ENCODE data around the gene ALDH7A1.

DNA sequence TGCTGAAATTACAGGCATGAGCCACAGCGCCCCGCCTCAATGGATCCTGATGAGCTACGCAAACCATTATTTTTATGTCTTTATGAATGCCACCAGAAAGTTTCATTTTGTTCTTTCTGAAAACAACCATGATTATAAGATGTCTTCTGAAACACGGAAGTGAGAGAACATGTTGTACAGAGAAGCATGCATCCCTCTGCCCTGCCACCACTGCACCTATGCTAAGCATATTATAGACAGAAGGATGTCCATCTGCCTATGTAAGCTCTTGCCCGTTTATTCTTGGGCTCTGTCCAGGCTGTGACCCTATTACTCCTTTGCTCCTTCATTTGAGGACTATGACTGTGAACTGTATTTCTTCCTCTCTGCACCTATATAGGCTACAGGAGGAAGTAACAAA lies 97.5 kb downstream of the ALDH7A1 start:
- no peak for TF ChIP-seq EZH2 (IDR thresholded peaks at IDR 0.05; ENCODE audit: borderline replicate concordance, low read depth, low read length, severe bottlenecking)
- TF ChIP-seq, protein P1, sequence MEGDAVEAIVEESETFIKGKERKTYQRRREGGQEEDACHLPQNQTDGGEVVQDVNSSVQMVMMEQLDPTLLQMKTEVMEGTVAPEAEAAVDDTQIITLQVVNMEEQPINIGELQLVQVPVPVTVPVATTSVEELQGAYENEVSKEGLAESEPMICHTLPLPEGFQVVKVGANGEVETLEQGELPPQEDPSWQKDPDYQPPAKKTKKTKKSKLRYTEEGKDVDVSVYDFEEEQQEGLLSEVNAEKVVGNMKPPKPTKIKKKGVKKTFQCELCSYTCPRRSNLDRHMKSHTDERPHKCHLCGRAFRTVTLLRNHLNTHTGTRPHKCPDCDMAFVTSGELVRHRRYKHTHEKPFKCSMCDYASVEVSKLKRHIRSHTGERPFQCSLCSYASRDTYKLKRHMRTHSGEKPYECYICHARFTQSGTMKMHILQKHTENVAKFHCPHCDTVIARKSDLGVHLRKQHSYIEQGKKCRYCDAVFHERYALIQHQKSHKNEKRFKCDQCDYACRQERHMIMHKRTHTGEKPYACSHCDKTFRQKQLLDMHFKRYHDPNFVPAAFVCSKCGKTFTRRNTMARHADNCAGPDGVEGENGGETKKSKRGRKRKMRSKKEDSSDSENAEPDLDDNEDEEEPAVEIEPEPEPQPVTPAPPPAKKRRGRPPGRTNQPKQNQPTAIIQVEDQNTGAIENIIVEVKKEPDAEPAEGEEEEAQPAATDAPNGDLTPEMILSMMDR (IDR thresholded peaks at IDR 0.05; ENCODE audit: borderline replicate concordance, extremely low read depth, low read length, poor library complexity, severe bottlenecking): no peak

Measured in DND-41 (cell line).